ENCODE results near the gene LMO1.

The LMO1 gene

GRCh38 chr11:8288166-8288772 is 24.6 kb upstream of the LMO1 start:
- DNase-seq: no peak

GRCh38 chr11:8287703-8288102 is 24.0 kb upstream of the LMO1 start:
- no peak for DNase-seq

- no peak for DNase-seq
These were observed 23.6 kb upstream of the LMO1 start for GRCh38 chr11:8287297-8287696.

GRCh38 chr11:8286886-8287285 is 23.2 kb upstream of the LMO1 start:
- no peak for DNase-seq

GRCh38 chr11:8285796-8286195 is 22.1 kb upstream of the LMO1 start:
- no peak for DNase-seq

GRCh38 chr11:8285228-8285627 is 21.6 kb upstream of the LMO1 start:
- no peak for DNase-seq

- no peak for DNase-seq
These were observed 20.0 kb upstream of the LMO1 start for GRCh38 chr11:8283465-8284230.

- no peak for DNase-seq
These were observed 19.4 kb upstream of the LMO1 start for GRCh38 chr11:8283100-8283464.

- DNase-seq: no peak
These were observed 19.0 kb upstream of the LMO1 start for GRCh38 chr11:8282631-8283030.

- DNase-seq: no peak
These were observed 17.6 kb upstream of the LMO1 start for GRCh38 chr11:8281266-8281665.

GRCh38 chr11:8277691-8278090 is 14.0 kb upstream of the LMO1 start:
- DNase-seq: no peak

GRCh38 chr11:8276528-8276927 is 12.8 kb upstream of the LMO1 start:
- DNase-seq: no peak

GRCh38 chr11:8273287-8273686 is 9.6 kb upstream of the LMO1 start:
- no peak for DNase-seq

- DNase-seq: no peak
These were observed 7.6 kb upstream of the LMO1 start for GRCh38 chr11:8271106-8271886.

GRCh38 chr11:8269636-8270035 is 6.0 kb upstream of the LMO1 start:
- DNase-seq: no peak

GRCh38 chr11:8268530-8269400 is 5.1 kb upstream of the LMO1 start:
- no peak for DNase-seq

- DNase-seq: no peak
These were observed 4.3 kb upstream of the LMO1 start for GRCh38 chr11:8267831-8268529.

GRCh38 chr11:8267280-8267679 is 3.6 kb upstream of the LMO1 start:
- DNase-seq: no peak

GRCh38 chr11:8266246-8267241 is 2.9 kb upstream of the LMO1 start:
- DNase-seq: no peak

- DNase-seq: no peak
These were observed 2.1 kb upstream of the LMO1 start for GRCh38 chr11:8265681-8266241.

All from CD4-positive, alpha-beta T cell treated with Interleukin-17A for 1 hour (primary cell).